Stimulated activated CD4-positive, alpha-beta T cell treated with anti-CD3 and anti-CD28 coated beads, TNF-alpha, amount 100 ng/mL, for 24 hours (primary cell): ENCODE results near the gene MRFAP1L1.
A peak's percentile ranks its signal among the peaks of the same experiment; 100 is the strongest.
"Not testable (repeated sequence)": the region's sequence is repeated elsewhere in the genome, so short reads cannot be mapped to it uniquely, and the experiment has no call there.

Experiments used
- DNase-seq, 3 experiments: peaks; one replicate each; pipeline ENCODE4 v3.0.0-alpha.2; 2020; ENCODE audit warnings: low read depth in 3 of 3

Gene MRFAP1L1

GRCh38 chr4:6734165-6734786, 24.6 kb upstream of the MRFAP1L1 start:
- no peak for DNase-seq

DNA sequence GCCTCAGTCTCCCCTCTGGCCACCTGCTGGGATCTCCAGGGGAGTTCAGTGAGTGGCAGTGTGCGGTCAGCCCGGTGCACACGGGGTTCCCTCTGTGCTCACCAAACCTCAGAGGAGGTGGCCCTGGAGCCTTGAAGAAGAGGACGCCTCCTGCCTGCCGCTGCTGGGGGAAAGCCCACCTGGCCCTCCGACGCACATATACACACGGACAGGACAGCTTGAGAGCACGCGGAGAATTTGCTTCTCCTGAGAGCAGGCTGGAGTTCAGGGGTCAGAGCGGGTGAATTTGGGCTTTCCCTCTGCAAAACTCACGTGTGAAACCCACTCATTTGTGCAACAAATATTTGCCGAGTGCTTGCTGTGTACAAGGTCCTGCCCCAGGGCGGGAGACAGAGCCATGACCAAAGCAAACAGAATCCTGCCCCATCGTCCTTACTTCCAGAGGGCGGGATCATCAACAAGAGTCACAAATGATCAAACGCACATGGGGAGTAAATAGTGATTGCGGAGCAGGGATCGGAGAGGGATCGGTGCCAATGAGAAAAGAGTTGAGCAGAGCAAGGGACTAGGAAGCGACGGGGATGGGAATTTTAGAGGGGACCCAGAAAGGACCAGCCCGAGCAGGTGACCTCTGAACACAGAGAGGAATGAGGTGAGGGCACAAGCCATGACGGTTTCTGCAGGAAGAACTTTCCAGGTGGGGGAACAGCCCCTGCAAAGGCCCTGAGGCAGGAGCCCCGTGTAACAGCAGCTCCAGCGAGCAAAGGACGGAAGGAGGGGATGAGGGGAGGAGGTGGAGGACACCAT, 23.9 kb upstream of the MRFAP1L1 start:
- no peak for DNase-seq

GRCh38 chr4:6732441-6733357, 23.0 kb upstream of the MRFAP1L1 start:
- no peak for DNase-seq

- no peak for DNase-seq
Measured at GRCh38 chr4:6731780-6732179, 22.1 kb upstream of the MRFAP1L1 start.

GRCh38 chr4:6731318-6731675, 21.6 kb upstream of the MRFAP1L1 start:
- no peak for DNase-seq

DNA sequence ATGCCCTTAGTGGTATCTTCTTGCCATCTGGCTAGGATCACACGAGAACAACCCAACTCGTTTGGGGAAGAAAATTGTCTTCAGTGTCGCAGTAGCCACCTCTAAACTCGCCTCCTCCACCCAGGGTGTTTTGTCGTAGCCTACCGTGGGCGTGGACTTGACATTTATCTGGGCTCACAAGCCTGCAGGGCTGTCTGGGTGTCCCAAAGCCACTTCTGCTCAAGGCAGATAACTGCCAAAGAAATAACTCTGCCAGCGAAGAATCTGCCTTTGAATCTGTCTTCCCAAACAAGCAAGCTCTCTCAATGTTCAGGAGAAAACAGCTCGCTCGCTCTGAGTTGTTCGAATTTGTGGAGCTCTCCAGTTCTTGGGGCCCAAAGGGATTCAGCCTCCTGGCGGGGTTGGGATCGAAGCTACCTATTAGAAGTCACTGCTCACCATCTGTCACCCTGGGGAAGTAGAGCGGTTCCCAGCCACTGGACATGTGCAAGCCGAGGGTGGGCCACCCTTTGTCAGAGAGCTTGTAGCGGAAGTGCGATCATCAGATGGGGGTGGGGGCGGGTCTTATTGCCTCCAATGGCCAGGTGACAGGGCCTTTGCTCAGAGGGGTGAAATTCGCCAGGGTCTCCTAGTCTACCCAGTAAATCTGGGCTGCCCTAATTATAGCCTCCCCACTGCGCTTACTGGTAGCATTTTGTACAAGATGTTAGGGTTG, 21.1 kb upstream of the MRFAP1L1 start:
- DNase-seq, result no peak

- DNase-seq, result no peak
Measured at GRCh38 chr4:6728320-6729029, 18.8 kb upstream of the MRFAP1L1 start.

DNA sequence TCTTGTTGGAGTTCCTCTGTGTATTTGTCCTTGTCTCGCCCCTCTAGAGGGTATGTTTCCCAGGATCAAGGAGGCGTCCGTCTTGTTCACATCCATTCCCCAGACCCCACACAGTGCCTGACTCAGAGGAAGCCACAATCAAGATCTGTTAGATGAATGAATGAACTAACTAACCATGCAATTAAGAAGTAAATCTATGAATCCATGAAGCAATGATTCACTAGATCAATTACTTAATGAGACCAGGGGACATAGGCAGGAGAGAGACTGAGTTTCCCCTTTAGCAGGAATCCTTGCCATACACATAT, 18.2 kb upstream of the MRFAP1L1 start:
- DNase-seq, result no peak

DNA sequence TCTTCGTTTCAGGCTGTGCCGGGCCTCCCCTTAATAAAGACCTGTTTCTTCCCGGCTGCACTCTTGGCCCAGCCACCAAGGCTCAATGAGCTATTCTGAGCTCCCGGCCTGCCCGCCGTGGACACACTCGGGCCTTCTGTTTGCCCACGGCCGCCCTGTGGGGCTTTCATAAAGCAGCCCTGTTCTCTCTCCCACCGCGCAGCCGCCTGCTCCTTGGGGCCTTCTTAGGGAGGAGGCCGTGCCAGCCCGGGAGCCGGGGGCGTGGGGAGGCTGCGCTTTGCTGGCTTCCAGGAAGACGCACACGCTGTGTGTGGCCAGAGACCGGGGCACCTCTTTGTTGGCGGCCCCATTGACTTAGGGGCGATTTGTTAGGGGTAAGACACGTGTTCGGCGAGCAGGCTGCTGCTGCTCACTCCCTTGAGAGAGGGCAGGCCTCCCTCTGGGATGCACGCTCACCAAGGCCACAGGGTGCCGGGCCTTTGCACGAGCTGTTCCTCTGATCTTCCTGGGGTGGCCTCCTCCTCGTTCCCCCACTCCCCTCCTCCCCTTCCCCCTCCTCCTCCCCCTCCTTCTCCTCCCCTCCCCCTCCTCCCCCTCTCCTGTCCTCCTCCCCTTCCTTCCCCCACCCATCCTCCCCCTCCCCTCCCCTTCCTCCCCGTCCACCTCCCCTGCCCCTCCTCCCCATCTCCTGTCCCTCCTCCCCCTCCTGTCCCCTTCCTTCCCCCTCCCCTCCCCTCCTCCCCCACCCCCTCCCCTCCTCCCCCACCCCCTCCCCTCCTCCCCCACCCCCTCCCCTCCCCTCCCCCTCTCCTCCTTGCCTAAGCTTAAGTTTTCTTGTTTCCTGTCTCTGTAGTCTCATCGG, 17.6 kb upstream of the MRFAP1L1 start:
- DNase-seq, result no peak

DNA sequence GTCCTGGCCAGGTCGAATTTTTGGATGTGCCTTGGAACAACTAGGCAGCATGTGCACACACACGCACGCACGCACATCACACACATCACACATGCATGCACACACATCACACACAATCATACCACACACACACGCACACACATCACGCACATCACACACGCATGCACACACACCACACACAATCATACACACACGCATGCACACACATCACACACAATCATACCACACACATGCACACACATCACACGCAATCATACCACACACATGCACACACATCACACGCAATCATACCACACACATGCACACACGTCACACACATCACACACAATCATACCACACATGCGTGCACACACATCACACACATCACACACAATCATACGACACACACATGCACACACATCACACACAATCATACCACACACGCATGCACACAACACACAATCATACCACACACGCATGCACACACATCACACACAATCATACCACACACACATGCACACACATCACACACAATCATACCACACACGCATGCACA, 15.8 kb upstream of the MRFAP1L1 start:
- DNase-seq, result not testable (repeated sequence)

- DNase-seq, result no peak
Measured at GRCh38 chr4:6724421-6725111, 14.9 kb upstream of the MRFAP1L1 start.

GRCh38 chr4:6723851-6724250, 14.2 kb upstream of the MRFAP1L1 start:
- no peak for DNase-seq

DNA sequence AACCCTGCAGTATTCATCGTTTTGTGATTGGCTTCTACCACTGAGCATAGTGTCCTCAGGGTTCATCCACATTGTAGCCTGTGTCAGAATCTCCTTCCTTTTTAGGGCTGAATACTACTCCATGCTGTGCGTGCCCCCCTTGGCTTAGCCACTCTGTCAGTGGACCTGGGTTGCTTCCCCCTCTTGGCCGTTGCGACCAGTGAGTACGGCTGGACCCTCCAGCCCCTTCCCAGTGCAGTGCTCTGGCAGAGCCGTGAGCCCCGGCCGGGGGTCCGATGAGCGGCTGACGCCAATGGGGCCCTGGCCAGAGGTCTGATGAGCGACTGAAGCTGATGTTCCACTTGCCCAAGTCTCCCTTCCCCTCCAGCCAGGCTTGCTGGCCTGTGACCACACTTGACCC, 13.2 kb upstream of the MRFAP1L1 start:
- DNase-seq, result no peak

- DNase-seq, result no peak
Measured at GRCh38 chr4:6721121-6721520, 11.5 kb upstream of the MRFAP1L1 start.

GRCh38 chr4:6720202-6720699, 10.6 kb upstream of the MRFAP1L1 start:
- peak; percentile 65 to 78 (median 69) for DNase-seq

GRCh38 chr4:6719611-6720179, 10.0 kb upstream of the MRFAP1L1 start:
- no peak for DNase-seq

- no peak for DNase-seq
Measured at GRCh38 chr4:6718932-6719610, 9.4 kb upstream of the MRFAP1L1 start.

DNA sequence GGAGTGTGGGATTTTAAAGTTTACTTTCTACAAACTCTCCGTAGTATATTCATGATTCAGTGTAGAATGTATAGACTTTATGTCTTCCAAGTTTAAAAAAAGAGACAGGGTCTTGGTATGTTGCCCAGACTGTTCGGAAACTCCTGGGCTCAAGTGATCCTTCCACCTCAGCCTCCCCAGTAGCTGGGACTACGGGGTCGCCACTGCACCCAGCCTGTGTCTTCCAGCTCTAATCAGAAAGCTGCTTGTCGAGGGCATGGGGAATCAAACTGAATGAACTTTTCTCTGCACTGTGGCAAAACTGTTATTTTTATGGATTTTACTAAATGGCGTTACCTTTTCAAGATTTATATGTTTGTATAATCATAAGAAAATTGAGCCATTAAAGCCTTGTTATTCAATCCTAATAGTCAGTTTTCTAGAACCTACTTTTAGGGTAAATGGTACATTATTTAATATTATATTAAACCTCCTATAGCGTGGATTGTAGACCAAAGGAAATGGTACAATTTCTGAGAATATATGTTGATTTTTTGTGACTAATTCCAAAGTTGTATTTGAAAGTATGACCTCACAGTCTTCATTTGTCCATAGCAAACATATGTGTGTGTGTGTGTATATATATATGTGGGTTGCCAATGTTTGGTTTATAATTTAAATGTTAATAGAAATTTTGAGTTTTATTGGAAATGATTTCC, 7.4 kb upstream of the MRFAP1L1 start:
- no peak for DNase-seq
